ENCODE data around the gene NAV3.

DNA sequence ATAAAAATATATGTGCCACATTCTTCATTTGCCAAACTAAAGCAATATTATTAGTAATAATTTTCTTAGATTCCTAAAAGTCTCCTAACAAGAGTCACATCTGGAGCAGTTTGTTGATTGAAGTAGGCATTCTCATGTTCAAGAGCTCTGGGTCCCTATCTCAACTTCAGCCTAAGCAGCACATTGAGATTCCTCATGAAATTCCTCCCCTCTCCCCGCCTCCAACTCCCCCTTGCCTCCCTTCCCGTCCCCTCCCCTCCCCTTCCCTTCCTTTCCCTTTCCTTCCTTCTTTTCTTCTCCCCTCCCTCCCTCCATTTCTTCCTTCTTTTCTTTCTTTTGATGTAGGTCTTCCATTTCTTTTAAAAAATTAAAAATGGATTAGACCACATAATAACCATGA, 48.7 kb upstream of the NAV3 start:
- TF ChIP-seq CTCF (conservative IDR thresholded peaks at IDR 0.05; ENCODE audit: low read depth, low read length) (no peak), EZH2 (IDR thresholded peaks at IDR 0.05; ENCODE audit: low read length, unreplicated experiment) (no peak), EZH2phosphoT487 (IDR thresholded peaks at IDR 0.05; ENCODE audit: borderline replicate concordance, low read length) (no peak)

Data from PC-3 (cell line).